Measurements from ENCODE around the gene KANSL1L.

KANSL1L gene

GRCh38 chr2:209973328-209973727, 197.9 kb downstream of the KANSL1L start:
- in situ Hi-C loops (cut with HindIII; ENCODE audit: low pct_ligation_motif_present, low pct_unique_long_range_greater_than_20kb, low sequenced_read_pairs) = no loop called here
- DNase-seq = no peak

Data from ACHN (cell line).